A673 (cell line): ENCODE measurements around the gene CSGALNACT2. TPM values are rescaled to one million over a fixed set of nuclear protein-coding genes. Genes with fewer than 3 reads are reported as not detected.

ENCODE experiments used
- BruUV-seq: library from RNA; stranded (reverse); fragments of 400-500 nt; replicated peaks from 2 replicates; lab custom pipeline; 2021; lab: Mats Ljungman, UMichigan
- CTCF ChIA-PET: fragments of 300-600 bp; sonication (Branson Sonifier 250); formaldehyde crosslinking; loops from one replicate; lab custom pipeline; 2022; ENCODE audit warnings: antibody characterized with exemption; lab: Charles Lee
- POLR2A ChIA-PET: fragments of 300-600 bp; sonication (Branson Sonifier 250); formaldehyde crosslinking; loops from one replicate; lab custom pipeline; 2022; ENCODE audit warnings: antibody characterized with exemption; ENCODE audit not compliant: low non-redundant PET; lab: Charles Lee
- DNase-seq: peaks from one replicate; pipeline ENCODE4 v3.0.0-alpha.2; 2015; ENCODE audit warnings: low spot score
- H3K27ac ChIP-seq: fragments of 200-600 bp; sonication (generic); 2 replicates; pipeline ENCODE4 v1.5.1; 2016; ENCODE audit warnings: mixed run types, low read depth, mild to moderate bottlenecking, mixed read lengths, antibody characterized with exemption, low read length; ENCODE audit not compliant: poor library complexity, severe bottlenecking
- H3K27me3 ChIP-seq: fragments of 200-600 bp; sonication (generic); replicated peaks from 2 replicates; pipeline ENCODE4 v1.6.1; 2017; ENCODE audit warnings: mixed run types, low read depth, mild to moderate bottlenecking, mixed read lengths, antibody characterized with exemption, low read length; ENCODE audit not compliant: insufficient read depth, poor library complexity
- H3K36me3 ChIP-seq: fragments of 200-600 bp; sonication (generic); 2 replicates; pipeline ENCODE4 v1.6.1; 2016; ENCODE audit warnings: mixed run types, mild to moderate bottlenecking, mixed read lengths, antibody characterized with exemption, low read length; ENCODE audit not compliant: insufficient read depth, poor library complexity, severe bottlenecking
- H3K4me1 ChIP-seq: fragments of 200-600 bp; sonication (generic); 2 replicates; pipeline ENCODE4 v1.6.1; 2017; ENCODE audit warnings: mixed run types, mild to moderate bottlenecking, mixed read lengths, antibody characterized with exemption, low read length; ENCODE audit not compliant: insufficient read depth, poor library complexity, severe bottlenecking
- H3K4me3 ChIP-seq: fragments of 200-600 bp; sonication (generic); 2 replicates; pipeline ENCODE4 v1.5.1; 2016; ENCODE audit warnings: low read depth, mixed run types, mild to moderate bottlenecking, mixed read lengths, low read length; ENCODE audit not compliant: poor library complexity, severe bottlenecking
- H3K9me3 ChIP-seq: fragments of 200-600 bp; sonication (generic); 2 replicates; pipeline ENCODE4 v1.6.1; 2016; ENCODE audit warnings: mixed run types, low read depth, mild to moderate bottlenecking, mixed read lengths, antibody characterized with exemption, low read length; ENCODE audit not compliant: poor library complexity, severe bottlenecking
- EZH2 ChIP-seq: fragments of 200-600 bp; sonication (generic); IDR thresholded peaks from 2 replicates; pipeline ENCODE4 v1.6.1; 2017; ENCODE audit warnings: borderline replicate concordance, low read depth, mild to moderate bottlenecking, mixed read lengths, antibody characterized with exemption, low read length; ENCODE audit not compliant: poor library complexity, severe bottlenecking
- intact Hi-C: fragments of 100-400 bp; cut with micrococcal nuclease; formaldehyde crosslinking; loops from one replicate; pipeline ENCODE4 v1.10.0; 2022; ENCODE audit not compliant: unreplicated experiment
- total RNA-seq: library from RNA; stranded (reverse); gene quantifications from 2 replicates; pipeline ENCODE4 v1.2.3, GENCODE V29; 2021
- TF ChIP-seq, protein P1 (sequence below): fragments of 300-800, 200-600 bp; sonication (generic); conservative IDR thresholded peaks from 2 replicates; pipeline ENCODE4 v1.5.1; 2017; ENCODE audit warnings: low read depth, mild to moderate bottlenecking, antibody characterized with exemption, low read length, moderate library complexity, mixed read lengths

CSGALNACT2 gene
- total RNA-seq, 1 experiment from 2014 or later = 18.6 TPM

GRCh38 chr10:43204943-43205671 is 66.9 kb downstream of the CSGALNACT2 start:
- intact Hi-C loops = loop anchor here (10.0 kb wide), 1 partner anchor 340 kb away; no protein-coding TSS in a partner anchor
- BruUV-seq = no TSS peak
- CTCF ChIA-PET = interaction anchor here (0.6 kb wide), 1 partner anchor 243 kb away, joined by 3 read pairs; no protein-coding TSS in a partner anchor
- Histone ChIP-seq H3K4me1 (no peaks in the 10 kb centered on the region), H3K4me3 (no peak overlapping the region), H3K36me3 (no peaks in the 10 kb centered on the region), H3K9me3 (no peaks in the 10 kb centered on the region), H3K27ac (no peak overlapping the region), H3K27me3 (no peaks in the 10 kb centered on the region)
- POLR2A ChIA-PET = interaction anchor here (0.6 kb wide), 1 partner anchor 410 kb away, joined by 3 read pairs; no protein-coding TSS in a partner anchor
- TF ChIP-seq EZH2 = no peak
- TF ChIP-seq, protein P1, sequence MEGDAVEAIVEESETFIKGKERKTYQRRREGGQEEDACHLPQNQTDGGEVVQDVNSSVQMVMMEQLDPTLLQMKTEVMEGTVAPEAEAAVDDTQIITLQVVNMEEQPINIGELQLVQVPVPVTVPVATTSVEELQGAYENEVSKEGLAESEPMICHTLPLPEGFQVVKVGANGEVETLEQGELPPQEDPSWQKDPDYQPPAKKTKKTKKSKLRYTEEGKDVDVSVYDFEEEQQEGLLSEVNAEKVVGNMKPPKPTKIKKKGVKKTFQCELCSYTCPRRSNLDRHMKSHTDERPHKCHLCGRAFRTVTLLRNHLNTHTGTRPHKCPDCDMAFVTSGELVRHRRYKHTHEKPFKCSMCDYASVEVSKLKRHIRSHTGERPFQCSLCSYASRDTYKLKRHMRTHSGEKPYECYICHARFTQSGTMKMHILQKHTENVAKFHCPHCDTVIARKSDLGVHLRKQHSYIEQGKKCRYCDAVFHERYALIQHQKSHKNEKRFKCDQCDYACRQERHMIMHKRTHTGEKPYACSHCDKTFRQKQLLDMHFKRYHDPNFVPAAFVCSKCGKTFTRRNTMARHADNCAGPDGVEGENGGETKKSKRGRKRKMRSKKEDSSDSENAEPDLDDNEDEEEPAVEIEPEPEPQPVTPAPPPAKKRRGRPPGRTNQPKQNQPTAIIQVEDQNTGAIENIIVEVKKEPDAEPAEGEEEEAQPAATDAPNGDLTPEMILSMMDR = peak; percentile 86
- peak; percentile 72 for DNase-seq

GRCh38 chr10:43205681-43206390 is 67.6 kb downstream of the CSGALNACT2 start:
- no TSS peak for BruUV-seq
- H3K27me3 ChIP-seq = no peaks in the 10 kb centered on the region
- H3K27ac ChIP-seq = no peak overlapping the region
- DNase-seq = no peak
- CTCF ChIA-PET = no interaction called here
- H3K36me3 ChIP-seq = no peaks in the 10 kb centered on the region
- TF ChIP-seq EZH2 = no peak
- TF ChIP-seq, protein P1 = no peak
- H3K4me1 ChIP-seq = no peaks in the 10 kb centered on the region
- POLR2A ChIA-PET = no interaction called here
- intact Hi-C loops = loop anchor here (10.0 kb wide), 1 partner anchor 341 kb away; no protein-coding TSS in a partner anchor
- H3K4me3 ChIP-seq = no peak overlapping the region
- H3K9me3 ChIP-seq = no peaks in the 10 kb centered on the region

- POLR2A ChIA-PET = no interaction called here
- DNase-seq = no peak
- CTCF ChIA-PET = no interaction called here
These were observed 68.4 kb downstream of the CSGALNACT2 start for GRCh38 chr10:43206391-43207235.

More at GRCh38 chr10:43206391-43207235, 68.4 kb downstream of the CSGALNACT2 start:
- no peaks in the 10 kb centered on the region for H3K27me3 ChIP-seq
- H3K36me3 ChIP-seq = no peaks in the 10 kb centered on the region
- intact Hi-C loops = loop anchor here (10.0 kb wide), 1 partner anchor 342 kb away; no protein-coding TSS in a partner anchor
- no TSS peak for BruUV-seq
- no peaks in the 10 kb centered on the region for H3K9me3 ChIP-seq
- no peak overlapping the region for H3K27ac ChIP-seq
- H3K4me1 ChIP-seq = no peaks in the 10 kb centered on the region
- no peak overlapping the region for H3K4me3 ChIP-seq
- TF ChIP-seq, protein P1 = no peak
- no peak for TF ChIP-seq EZH2
